Measurements from ENCODE around the gene GNG13. TPM values are rescaled to one million over a fixed set of nuclear protein-coding genes. Genes with fewer than 3 reads are reported as not detected.

GNG13 gene
- polyA plus RNA-seq, 2 of the 4 experiments (the other 2 are of a cell fraction), result 0.09 TPM; not detected in 1

GRCh38 chr16:813204-813915, 12.8 kb upstream of the GNG13 start:
- DNase-seq (ENCODE audit: low read depth in 1 of 2, low spot score in 1 of 2) (peak in 1 of 2 experiments; percentile 63), ATAC-seq (peak; percentile 76 to 88), FAIRE-seq (no peak)
- Histone ChIP-seq H3K4me3 (peak overlapping the region; percentile 43), H3K27ac (peak overlapping the region; percentile 57 to 80; a peak in 5 of 6 replicates), H3K4me2 (peak overlapping the region; percentile 99), H3K4me1 (peaks cover 14% of the 10 kb centered on the region; the same call in 2 of the 3 replicates), H3K9me3 (no peaks in the 10 kb centered on the region)
- CTCF ChIA-PET, result interaction anchor here (0.6 to 5.4 kb wide), 11 partner anchors 9 to 288 kb away, joined by 3 to 91 read pairs (median 4); partner anchors contain the start of gene SOX8
- 10% methylated on average over 28 of the region's 67 CpGs for WGBS (ENCODE audit: missing lambda C conversion rate)
- TF ChIP-seq, protein P1, sequence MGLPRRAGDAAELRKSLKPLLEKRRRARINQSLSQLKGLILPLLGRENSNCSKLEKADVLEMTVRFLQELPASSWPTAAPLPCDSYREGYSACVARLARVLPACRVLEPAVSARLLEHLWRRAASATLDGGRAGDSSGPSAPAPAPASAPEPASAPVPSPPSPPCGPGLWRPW (IDR thresholded peaks at IDR 0.05), result no peak
- peak; percentile 92 for TF ChIP-seq SMC3 (IDR thresholded peaks at IDR 0.05)
- TF ChIP-seq KDM5A (IDR thresholded peaks at IDR 0.05), result peak; percentile 27; the same call in 1 of the 2 replicates
- no peak for TF ChIP-seq ZFP36 (IDR thresholded peaks at IDR 0.05; ENCODE audit: borderline replicate concordance, partially characterized antibody)
- TF ChIP-seq CBX2 (IDR thresholded peaks at IDR 0.05; ENCODE audit: borderline replicate concordance, low read depth), result no peak
- TF ChIP-seq, protein P2, sequence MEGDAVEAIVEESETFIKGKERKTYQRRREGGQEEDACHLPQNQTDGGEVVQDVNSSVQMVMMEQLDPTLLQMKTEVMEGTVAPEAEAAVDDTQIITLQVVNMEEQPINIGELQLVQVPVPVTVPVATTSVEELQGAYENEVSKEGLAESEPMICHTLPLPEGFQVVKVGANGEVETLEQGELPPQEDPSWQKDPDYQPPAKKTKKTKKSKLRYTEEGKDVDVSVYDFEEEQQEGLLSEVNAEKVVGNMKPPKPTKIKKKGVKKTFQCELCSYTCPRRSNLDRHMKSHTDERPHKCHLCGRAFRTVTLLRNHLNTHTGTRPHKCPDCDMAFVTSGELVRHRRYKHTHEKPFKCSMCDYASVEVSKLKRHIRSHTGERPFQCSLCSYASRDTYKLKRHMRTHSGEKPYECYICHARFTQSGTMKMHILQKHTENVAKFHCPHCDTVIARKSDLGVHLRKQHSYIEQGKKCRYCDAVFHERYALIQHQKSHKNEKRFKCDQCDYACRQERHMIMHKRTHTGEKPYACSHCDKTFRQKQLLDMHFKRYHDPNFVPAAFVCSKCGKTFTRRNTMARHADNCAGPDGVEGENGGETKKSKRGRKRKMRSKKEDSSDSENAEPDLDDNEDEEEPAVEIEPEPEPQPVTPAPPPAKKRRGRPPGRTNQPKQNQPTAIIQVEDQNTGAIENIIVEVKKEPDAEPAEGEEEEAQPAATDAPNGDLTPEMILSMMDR (IDR thresholded peaks at IDR 0.05), result peak; percentile 82
- TF ChIP-seq RAD21 (conservative IDR thresholded peaks at IDR 0.05 in 1 of 2, IDR thresholded peaks at IDR 0.05 in 1 of 2), result peak; percentile 88 to 95
- no peak for TF ChIP-seq FOXS1 (CRISPR knock-in tag; IDR thresholded peaks at IDR 0.05)
- no peak for TF ChIP-seq CHD4 (IDR thresholded peaks at IDR 0.05; ENCODE audit: borderline replicate concordance)
- POLR2A ChIA-PET, result no interaction called here

GRCh38 chr16:808085-808386, 7.5 kb upstream of the GNG13 start:
- TF ChIP-seq FOSB (CRISPR knock-in tag; IDR thresholded peaks at IDR 0.05) (no peak), E2F6 (IDR thresholded peaks at IDR 0.05; ENCODE audit: borderline replicate concordance, low read depth) (no peak), TFCP2L1 (CRISPR knock-in tag; IDR thresholded peaks at IDR 0.05) (no peak), JUNB (IDR thresholded peaks at IDR 0.05) (no peak), RAD21 (conservative IDR thresholded peaks at IDR 0.05 in 1 of 2, IDR thresholded peaks at IDR 0.05 in 1 of 2) (no peak), HOXB13 (CRISPR knock-in tag; IDR thresholded peaks at IDR 0.05; ENCODE audit: low read depth) (no peak), POLR2AphosphoS2 (conservative IDR thresholded peaks at IDR 0.05; ENCODE audit: low read length) (no peak), KDM5A (IDR thresholded peaks at IDR 0.05) (no peak), CBX2 (IDR thresholded peaks at IDR 0.05; ENCODE audit: borderline replicate concordance, low read depth) (no peak)
- ATAC-seq (no peak), DNase-seq (ENCODE audit: low read depth in 1 of 2, low spot score in 1 of 2) (no peak), FAIRE-seq (no peak)
- H3K4me1 ChIP-seq, result peaks cover 9% of the 10 kb centered on the region; the same call in 1 of the 3 replicates
- no peaks in the 10 kb centered on the region for H3K9me3 ChIP-seq
- CTCF ChIA-PET, result interaction anchor here (1.3 to 2.0 kb wide), 3 partner anchors 247 to 295 kb away, joined by 3 to 8 read pairs (median 5); no protein-coding TSS in a partner anchor
- H3K4me2 ChIP-seq, result peak overlapping the region; percentile 81
- POLR2A ChIA-PET, result no interaction called here
- peak overlapping the region; percentile 77 to 92 for H3K27ac ChIP-seq
- peak overlapping the region; percentile 94 for H3K4me3 ChIP-seq
- 44% methylated on average over 19 of the region's 19 CpGs for WGBS (ENCODE audit: missing lambda C conversion rate)

DNA sequence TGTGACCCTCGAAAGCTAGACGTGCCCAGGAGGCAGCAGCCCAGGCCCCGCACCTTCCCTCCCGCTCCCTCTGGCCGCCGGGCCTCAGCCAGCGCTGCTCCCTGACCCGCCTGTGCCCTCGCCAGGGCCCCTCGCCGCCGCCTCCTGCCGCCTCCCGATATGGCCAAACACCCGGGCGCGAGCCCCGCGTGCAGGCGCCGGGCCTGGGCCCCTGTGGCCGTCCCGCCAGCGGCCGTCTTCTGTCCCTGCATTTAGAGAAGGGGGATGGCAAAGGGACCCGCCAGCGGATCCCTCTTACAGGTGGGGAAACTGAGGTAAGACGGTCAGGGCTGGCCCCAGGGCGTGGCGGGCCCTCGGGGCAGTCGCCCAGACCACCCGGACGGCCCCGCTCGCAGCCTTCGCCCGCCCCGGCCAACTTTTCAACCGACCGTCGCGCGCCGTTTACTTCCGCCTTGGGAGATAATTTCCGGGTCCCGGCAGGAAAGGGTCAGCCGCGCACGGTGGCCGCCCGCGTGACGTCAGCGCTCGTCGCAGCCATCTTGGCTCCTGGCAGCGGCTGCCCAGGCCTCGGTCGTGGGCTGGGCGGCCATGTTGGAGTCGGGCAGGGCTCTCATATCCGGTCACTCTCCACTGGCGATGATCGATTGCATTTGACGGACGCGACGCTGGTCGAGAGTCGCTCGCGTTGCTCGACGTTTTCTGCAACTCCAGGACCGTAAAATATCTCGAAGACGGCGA, 7.0 kb upstream of the GNG13 start:
- Histone ChIP-seq H3K9me3 (no peaks in the 10 kb centered on the region), H3K4me3 (peak overlapping the region; percentile 94), H3K4me1 (peaks cover 9% of the 10 kb centered on the region; the same call in 1 of the 3 replicates), H3K27ac (peak overlapping the region; percentile 92 to 94), H3K4me2 (peak overlapping the region; percentile 81)
- FAIRE-seq, result no peak
- CTCF ChIA-PET, result interaction anchor here (1.3 kb wide), 1 partner anchor 266 kb away, joined by 3 read pairs; no protein-coding TSS in a partner anchor
- POLR2A ChIA-PET, result interaction anchor here (0.7 to 0.8 kb wide), 3 partner anchors 9 to 77 kb away, joined by 5 to 8 read pairs (median 6); no protein-coding TSS in a partner anchor
- peak; percentile 81 to 91 for ATAC-seq
- 46% methylated on average over 49 of the region's 80 CpGs for WGBS (ENCODE audit: missing lambda C conversion rate)
- peak; percentile 83 to 93 for DNase-seq (ENCODE audit: low read depth in 1 of 2, low spot score in 1 of 2)
- TF ChIP-seq FOSL2 (IDR thresholded peaks at IDR 0.05), result no peak
- peak; percentile 38; the same call in 1 of the 2 replicates for TF ChIP-seq FOSL2 (CRISPR knock-in tag; IDR thresholded peaks at IDR 0.05)
- TF ChIP-seq NFE2L2 (conservative IDR thresholded peaks at IDR 0.05; ENCODE audit: low read length), result no peak
- TF ChIP-seq CHD4 (IDR thresholded peaks at IDR 0.05; ENCODE audit: borderline replicate concordance), result no peak
- no peak for TF ChIP-seq ZNF302 (CRISPR knock-in tag; IDR thresholded peaks at IDR 0.05)
- TF ChIP-seq E2F6 (IDR thresholded peaks at IDR 0.05; ENCODE audit: borderline replicate concordance, low read depth), result peak; percentile 68; the same call in 1 of the 2 replicates
- TF ChIP-seq HOXB5 (CRISPR knock-in tag; IDR thresholded peaks at IDR 0.05), result peak; percentile 97
- peak in 1 of 2 experiments; percentile 88; a peak in 3 of 5 replicates for TF ChIP-seq JUN (IDR thresholded peaks at IDR 0.05)
- TF ChIP-seq MAZ (IDR thresholded peaks at IDR 0.05; ENCODE audit: borderline replicate concordance, low read depth, low read length), result no peak
- TF ChIP-seq POLR2A (IDR thresholded peaks at IDR 0.05; ENCODE audit: low read length), result peak; percentile 23
- no peak for TF ChIP-seq TFCP2L1 (CRISPR knock-in tag; IDR thresholded peaks at IDR 0.05)
- TF ChIP-seq EHF (CRISPR knock-in tag; IDR thresholded peaks at IDR 0.05), result 0 out of 2 replicates have a peak, but pooled peaks have one; percentile 32
- TF ChIP-seq ZSCAN20 (CRISPR knock-in tag; IDR thresholded peaks at IDR 0.05), result no peak
